CD4-positive, alpha-beta T cell treated with Interleukin-15 for 1 hour (primary cell): ENCODE data around the gene WWOX.

Experiments used
- DNase-seq: peaks from one replicate; pipeline ENCODE4 v3.0.0-alpha.2; 2020

Gene WWOX

GRCh38 chr16:78639775-78640174 is 540.3 kb downstream of the WWOX start:
- no peak for DNase-seq

- DNase-seq: no peak
These were observed 541.4 kb downstream of the WWOX start for GRCh38 chr16:78640886-78641285.

- no peak for DNase-seq
These were observed 542.0 kb downstream of the WWOX start for GRCh38 chr16:78641433-78641832.

GRCh38 chr16:78642621-78643285 is 543.3 kb downstream of the WWOX start:
- no peak for DNase-seq

GRCh38 chr16:78645657-78646056 is 546.2 kb downstream of the WWOX start:
- no peak for DNase-seq

GRCh38 chr16:78647019-78647418 is 547.6 kb downstream of the WWOX start:
- no peak for DNase-seq

GRCh38 chr16:78647491-78647890 is 548.0 kb downstream of the WWOX start:
- no peak for DNase-seq

- DNase-seq: no peak
These were observed 549.1 kb downstream of the WWOX start for GRCh38 chr16:78648517-78648916.

- DNase-seq: no peak
These were observed 551.1 kb downstream of the WWOX start for GRCh38 chr16:78650339-78651074.

- no peak for DNase-seq
These were observed 555.5 kb downstream of the WWOX start for GRCh38 chr16:78654929-78655328.

GRCh38 chr16:78655331-78656113 is 556.1 kb downstream of the WWOX start:
- no peak for DNase-seq

GRCh38 chr16:78656887-78657286 is 557.4 kb downstream of the WWOX start:
- no peak for DNase-seq

GRCh38 chr16:78659216-78659615 is 559.8 kb downstream of the WWOX start:
- no peak for DNase-seq

- no peak for DNase-seq
These were observed 560.3 kb downstream of the WWOX start for GRCh38 chr16:78659668-78660217.

- DNase-seq: no peak
These were observed 561.3 kb downstream of the WWOX start for GRCh38 chr16:78660795-78661194.

- DNase-seq: no peak
These were observed 564.2 kb downstream of the WWOX start for GRCh38 chr16:78663690-78664089.

- no peak for DNase-seq
These were observed 565.6 kb downstream of the WWOX start for GRCh38 chr16:78664811-78665772.

- DNase-seq: no peak
These were observed 566.9 kb downstream of the WWOX start for GRCh38 chr16:78666318-78666717.

GRCh38 chr16:78667675-78668074 is 568.2 kb downstream of the WWOX start:
- DNase-seq: no peak

GRCh38 chr16:78668393-78668792 is 568.9 kb downstream of the WWOX start:
- no peak for DNase-seq

- no peak for DNase-seq
These were observed 570.5 kb downstream of the WWOX start for GRCh38 chr16:78669994-78670393.
